Body of pancreas (tissue), 4 donors: ENCODE results near the gene RHBDF1.

Experiments
- POLR2A ChIP-seq, 3 donors: fragments of 450-650 bp; IDR thresholded peaks; one replicate each; pipeline ENCODE4 v1.6.1; 2016; ENCODE audit warnings: antibody characterized with exemption in 3 of 3, mild to moderate bottlenecking in 2 of 3
- TF ChIP-seq, protein P1 (sequence below), 7 experiments: fragments of 450-650 bp in 4 of 7; fragments of 200-600 bp in 3 of 7; sonication (generic) in 3 of 7; IDR thresholded peaks; one replicate each; pipeline ENCODE4 v1.5.1; 2016 to 2019; ENCODE audit warnings: antibody characterized with exemption in 7 of 7

DNA sequence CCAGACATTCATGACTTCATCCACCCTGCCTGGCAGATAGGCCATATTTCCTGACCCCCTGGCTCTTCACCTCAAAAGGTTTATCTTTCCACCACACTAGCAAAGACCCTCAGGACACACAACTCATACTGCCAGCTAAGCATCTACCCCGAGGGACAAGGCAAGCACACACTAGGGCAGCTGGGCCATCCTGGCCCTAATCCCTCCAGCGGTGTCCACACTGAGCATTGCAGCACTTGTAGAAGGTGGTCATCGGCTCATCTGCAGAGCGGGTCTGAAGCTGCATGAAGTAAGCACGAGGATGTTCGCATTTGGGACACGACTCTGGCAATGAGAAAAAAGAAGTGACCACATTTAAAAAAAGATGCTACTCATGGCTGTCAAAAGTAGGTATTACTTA, 25.2 kb downstream of the RHBDF1 start:
- TF ChIP-seq, protein P1, sequence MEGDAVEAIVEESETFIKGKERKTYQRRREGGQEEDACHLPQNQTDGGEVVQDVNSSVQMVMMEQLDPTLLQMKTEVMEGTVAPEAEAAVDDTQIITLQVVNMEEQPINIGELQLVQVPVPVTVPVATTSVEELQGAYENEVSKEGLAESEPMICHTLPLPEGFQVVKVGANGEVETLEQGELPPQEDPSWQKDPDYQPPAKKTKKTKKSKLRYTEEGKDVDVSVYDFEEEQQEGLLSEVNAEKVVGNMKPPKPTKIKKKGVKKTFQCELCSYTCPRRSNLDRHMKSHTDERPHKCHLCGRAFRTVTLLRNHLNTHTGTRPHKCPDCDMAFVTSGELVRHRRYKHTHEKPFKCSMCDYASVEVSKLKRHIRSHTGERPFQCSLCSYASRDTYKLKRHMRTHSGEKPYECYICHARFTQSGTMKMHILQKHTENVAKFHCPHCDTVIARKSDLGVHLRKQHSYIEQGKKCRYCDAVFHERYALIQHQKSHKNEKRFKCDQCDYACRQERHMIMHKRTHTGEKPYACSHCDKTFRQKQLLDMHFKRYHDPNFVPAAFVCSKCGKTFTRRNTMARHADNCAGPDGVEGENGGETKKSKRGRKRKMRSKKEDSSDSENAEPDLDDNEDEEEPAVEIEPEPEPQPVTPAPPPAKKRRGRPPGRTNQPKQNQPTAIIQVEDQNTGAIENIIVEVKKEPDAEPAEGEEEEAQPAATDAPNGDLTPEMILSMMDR (IDR thresholded peaks at IDR 0.05): no peak
- no peak for TF ChIP-seq POLR2A (IDR thresholded peaks at IDR 0.05)
